Heart right ventricle (tissue), 16 donors: ENCODE data around the gene ANKS1B. TPM values are rescaled to one million over a fixed set of nuclear protein-coding genes. Genes with fewer than 3 reads are reported as not detected.
"Not testable (repeated sequence)": the region's sequence is repeated elsewhere in the genome, so short reads cannot be mapped to it uniquely, and the experiment has no call there.

Experiments
- ATAC-seq, 8 donors: fragments of 200-7000 bp; cut with Tn5 transposase; one replicate each; pipeline ENCODE4 v1.9.1; 2020; ENCODE audit warnings: mild to moderate bottlenecking in 8 of 8, moderate library complexity in 8 of 8, moderate number of reproducible peaks in 1 of 8
- DNase-seq, 2 donors: peaks; one replicate each; pipeline ENCODE4 v3.0.0-alpha.2; 2020
- H3K27ac ChIP-seq, 10 donors: fragments of 200-600 bp; sonication (generic) in 2 of 10; one replicate each; pipeline versions ENCODE4 v1.5.0 to v1.8.0; 2020 to 2022; ENCODE audit warnings: mild to moderate bottlenecking in 3 of 10
- H3K27me3 ChIP-seq, 7 donors: fragments of 200-600 bp; one replicate each; pipeline ENCODE4 v1.8.0; 2021 to 2022; ENCODE audit warnings: mild to moderate bottlenecking in 2 of 7
- H3K36me3 ChIP-seq, 9 donors: fragments of 200-600 bp; sonication (generic) in 1 of 9; one replicate each; pipeline versions ENCODE4 v1.5.0 to v1.8.0; 2020 to 2022; ENCODE audit warnings: mild to moderate bottlenecking in 2 of 9
- H3K4me1 ChIP-seq, 9 donors: fragments of 200-600 bp; sonication (generic) in 1 of 9; one replicate each; pipeline versions ENCODE4 v1.5.0 to v1.8.0; 2020 to 2022; ENCODE audit warnings: mild to moderate bottlenecking in 4 of 9
- H3K4me3 ChIP-seq, 10 donors: fragments of 200-600 bp; sonication (generic) in 2 of 10; one replicate each; pipeline versions ENCODE4 v1.5.0 to v1.8.0; 2020 to 2022; ENCODE audit warnings: mild to moderate bottlenecking in 7 of 10, moderate library complexity in 2 of 10
- H3K9me3 ChIP-seq, 11 donors: fragments of 200-600 bp in 10 of 11; sonication (generic) in 2 of 11; one replicate each; pipeline versions ENCODE4 v1.5.0 to v1.8.0; 2013 to 2022; ENCODE audit warnings: mild to moderate bottlenecking in 2 of 11, control low read depth in 1 of 11, moderate library complexity in 1 of 11
- CTCF ChIP-seq, 9 donors: fragments of 200-600 bp; sonication (generic) in 2 of 9; IDR thresholded peaks; one replicate each; pipeline versions ENCODE4 v1.5.0 to v1.8.0; 2021 to 2022; ENCODE audit warnings: antibody characterized with exemption in 9 of 9, mild to moderate bottlenecking in 5 of 9, moderate library complexity in 1 of 9
- WGBS, 2 donors: extraction: QIAGEN DNeasy Blood & Tissue Kit; methylation state at CpG; one replicate each; pipeline ENCODE4 v1.1.7; 2013; ENCODE audit warnings: inconsistent platforms in 1 of 2; 5-methylcytosine and 5-hydroxymethylcytosine counted together
- intact Hi-C, 10 donors: fragments of 100-400 bp; cut with DNase I; formaldehyde crosslinking; loops; one replicate each; pipeline versions ENCODE4 v1.11.1 to v1.14.2; 2022
- polyA plus RNA-seq, 2 donors: library from polyadenylated mRNA; stranded (reverse); fragments of 200-250 nt; gene quantifications; one replicate each; pipeline ENCODE4 v1.2.3, GENCODE V29; 2013
- total RNA-seq, 10 donors: library from RNA; stranded (reverse); fragmentation: NEBNext Ultra II Directional in 3 of 10; extraction: Animal tissue kit (Norgen Biotek cat#: 25700) in 3 of 10; gene quantifications; one replicate each; pipeline versions ENCODE4 v1.2.1 to v1.2.4, GENCODE V29; 2021 to 2023
- donor health status: Arrhythmogenic right ventricular cardiomyopathy.
- donor health status: ischemic (EF 13 %, LVEDD 7.1; RV severe dilation, severe dysfunction).
- donor health status: healthy with polysubstance abuse.
- donor health status: DM: no; HTN: yes; CAD: no.
- donor health status: DM: no; HTN: no; CAD: no.
- donor health status: ischemic (EF 25% LVEDD 6.9; RV normal size, moderate dysfunction).
- donor health status: ischemic (EF 25% LVEDD 5.7; RV mildly dilated, moderate dysfunction).
- donor health status: healthy.
- donor health status: DM: yes; HTN: yes; CAD: no.
- donor health status: Ischemic cardiomyopathy.
- donor health status: ischemic (EF 35%, LVEDD 5.7; RV mildly dilated, moderate dysfunction).
- donor health status: nonischemic (EF 11% LVEDD 7.7; RV severe dilation, severe dysfunction).
- donor health status: DM: yes; HTN: yes; CAD: no.
- donor health status: PGD.
- donor health status: ischemic (EF 29% LVEDD 5.4; RV normal size, mild dysfunction).
- donor health status: nonischemic (EF 23%, LVEDD 6.1; RV moderate dilation, normal function).

The ANKS1B gene
- total and polyA plus RNA-seq, 12 donors: 0.58 to 4.8 (median 1.8) TPM

- H3K9me3 ChIP-seq: peaks cover 0 to 32% (median 0%) of the 10 kb centered on the region in 11 donors
- no peak for DNase-seq
- no peak overlapping the region for H3K27ac ChIP-seq
- no peak for TF ChIP-seq CTCF (IDR thresholded peaks at IDR 0.05)
- 67 to 79% methylated on average over 2 of the region's 2 CpGs for WGBS, 2 donors
- no peak overlapping the region for H3K4me3 ChIP-seq
- no peak for ATAC-seq
- intact Hi-C loops: no loop called here
- H3K27me3 ChIP-seq: no peaks in the 10 kb centered on the region
- H3K36me3 ChIP-seq: no peaks in the 10 kb centered on the region
- no peaks in the 10 kb centered on the region for H3K4me1 ChIP-seq
Measured at GRCh38 chr12:99721715-99722275, 262.9 kb downstream of the ANKS1B start.

- H3K4me1 ChIP-seq, H3K27ac ChIP-seq, H3K4me3 ChIP-seq, DNase-seq, H3K36me3 ChIP-seq, ATAC-seq, intact Hi-C loops, H3K27me3 ChIP-seq: not testable (repeated sequence)
- WGBS, 2 donors: 83 to 87% methylated on average over 4 of the region's 4 CpGs
- peaks cover 0 to 22% (median 0%) of the 10 kb centered on the region in 11 donors for H3K9me3 ChIP-seq
Measured at GRCh38 chr12:99720083-99720465, 264.7 kb downstream of the ANKS1B start.

- H3K4me3 ChIP-seq, intact Hi-C loops, H3K36me3 ChIP-seq, H3K27me3 ChIP-seq, H3K27ac ChIP-seq, DNase-seq, H3K4me1 ChIP-seq, ATAC-seq: not testable (repeated sequence)
- 69% methylated on average over 8 of the region's 8 CpGs for WGBS, 2 donors
- peaks cover 0 to 20% (median 0%) of the 10 kb centered on the region in 11 donors for H3K9me3 ChIP-seq
Measured at GRCh38 chr12:99719411-99720082, 265.2 kb downstream of the ANKS1B start.

- peaks cover 0 to 35% (median 12%) of the 10 kb centered on the region in 11 donors for H3K9me3 ChIP-seq
- H3K4me3 ChIP-seq, intact Hi-C loops, H3K27ac ChIP-seq, ATAC-seq, H3K4me1 ChIP-seq, H3K27me3 ChIP-seq, H3K36me3 ChIP-seq, DNase-seq: not testable (repeated sequence)
- 84 to 87% methylated on average over 16 of the region's 16 CpGs for WGBS, 2 donors
Measured at GRCh38 chr12:99715841-99716510, 268.8 kb downstream of the ANKS1B start.

- H3K36me3 ChIP-seq, H3K4me1 ChIP-seq, H3K4me3 ChIP-seq, ATAC-seq, H3K27me3 ChIP-seq, DNase-seq, intact Hi-C loops, H3K27ac ChIP-seq: not testable (repeated sequence)
- H3K9me3 ChIP-seq: peaks cover 0 to 35% (median 12%) of the 10 kb centered on the region in 11 donors
- WGBS, 2 donors: 84 to 88% methylated on average over 4 of the region's 4 CpGs
Measured at GRCh38 chr12:99714921-99715320, 269.8 kb downstream of the ANKS1B start.

- intact Hi-C loops: no loop called here
- Histone ChIP-seq H3K4me1 (no peaks in the 10 kb centered on the region), H3K4me3 (no peak overlapping the region), H3K27ac (no peak overlapping the region), H3K27me3 (no peaks in the 10 kb centered on the region), H3K9me3 (peaks cover 0 to 35% (median 12%) of the 10 kb centered on the region in 11 donors), H3K36me3 (no peaks in the 10 kb centered on the region)
- DNase-seq: no peak
- no peak for ATAC-seq
- whole genome bisulfite sequencing, 2 donors: 74 to 87% methylated on average over 3 of the region's 3 CpGs
- no peak for TF ChIP-seq CTCF (IDR thresholded peaks at IDR 0.05)
Measured at GRCh38 chr12:99713946-99714520, 270.7 kb downstream of the ANKS1B start.
